ENCODE results near the gene ARL6IP4.

- TF ChIP-seq REPIN1 (tag by site-specific recombination; IDR thresholded peaks at IDR 0.05; ENCODE audit: low read depth) (no peak), FEZF1 (tag by site-specific recombination; IDR thresholded peaks at IDR 0.05) (no peak), ZNF341 (tag by site-specific recombination; IDR thresholded peaks at IDR 0.05; ENCODE audit: low read depth) (no peak), ZNF274 (IDR thresholded peaks at IDR 0.05; ENCODE audit: low read length) (no peak), ZNF274 (tag by site-specific recombination; IDR thresholded peaks at IDR 0.05; ENCODE audit: borderline replicate concordance) (no peak), GLI4 (tag by site-specific recombination; IDR thresholded peaks at IDR 0.05) (no peak), KLF10 (tag by site-specific recombination; IDR thresholded peaks at IDR 0.05) (no peak), ZBTB17 (tag by site-specific recombination; IDR thresholded peaks at IDR 0.05) (no peak), REST (tag by site-specific recombination; IDR thresholded peaks at IDR 0.05) (no peak), ZNF157 (tag by site-specific recombination; IDR thresholded peaks at IDR 0.05) (no peak), OVOL3 (tag by site-specific recombination; IDR thresholded peaks at IDR 0.05) (no peak), YY1 (tag by site-specific recombination; IDR thresholded peaks at IDR 0.05) (no peak)
- TF ChIP-seq, protein P1, sequence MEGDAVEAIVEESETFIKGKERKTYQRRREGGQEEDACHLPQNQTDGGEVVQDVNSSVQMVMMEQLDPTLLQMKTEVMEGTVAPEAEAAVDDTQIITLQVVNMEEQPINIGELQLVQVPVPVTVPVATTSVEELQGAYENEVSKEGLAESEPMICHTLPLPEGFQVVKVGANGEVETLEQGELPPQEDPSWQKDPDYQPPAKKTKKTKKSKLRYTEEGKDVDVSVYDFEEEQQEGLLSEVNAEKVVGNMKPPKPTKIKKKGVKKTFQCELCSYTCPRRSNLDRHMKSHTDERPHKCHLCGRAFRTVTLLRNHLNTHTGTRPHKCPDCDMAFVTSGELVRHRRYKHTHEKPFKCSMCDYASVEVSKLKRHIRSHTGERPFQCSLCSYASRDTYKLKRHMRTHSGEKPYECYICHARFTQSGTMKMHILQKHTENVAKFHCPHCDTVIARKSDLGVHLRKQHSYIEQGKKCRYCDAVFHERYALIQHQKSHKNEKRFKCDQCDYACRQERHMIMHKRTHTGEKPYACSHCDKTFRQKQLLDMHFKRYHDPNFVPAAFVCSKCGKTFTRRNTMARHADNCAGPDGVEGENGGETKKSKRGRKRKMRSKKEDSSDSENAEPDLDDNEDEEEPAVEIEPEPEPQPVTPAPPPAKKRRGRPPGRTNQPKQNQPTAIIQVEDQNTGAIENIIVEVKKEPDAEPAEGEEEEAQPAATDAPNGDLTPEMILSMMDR (tag by site-specific recombination; IDR thresholded peaks at IDR 0.05): no peak
- TF ChIP-seq, protein P2, sequence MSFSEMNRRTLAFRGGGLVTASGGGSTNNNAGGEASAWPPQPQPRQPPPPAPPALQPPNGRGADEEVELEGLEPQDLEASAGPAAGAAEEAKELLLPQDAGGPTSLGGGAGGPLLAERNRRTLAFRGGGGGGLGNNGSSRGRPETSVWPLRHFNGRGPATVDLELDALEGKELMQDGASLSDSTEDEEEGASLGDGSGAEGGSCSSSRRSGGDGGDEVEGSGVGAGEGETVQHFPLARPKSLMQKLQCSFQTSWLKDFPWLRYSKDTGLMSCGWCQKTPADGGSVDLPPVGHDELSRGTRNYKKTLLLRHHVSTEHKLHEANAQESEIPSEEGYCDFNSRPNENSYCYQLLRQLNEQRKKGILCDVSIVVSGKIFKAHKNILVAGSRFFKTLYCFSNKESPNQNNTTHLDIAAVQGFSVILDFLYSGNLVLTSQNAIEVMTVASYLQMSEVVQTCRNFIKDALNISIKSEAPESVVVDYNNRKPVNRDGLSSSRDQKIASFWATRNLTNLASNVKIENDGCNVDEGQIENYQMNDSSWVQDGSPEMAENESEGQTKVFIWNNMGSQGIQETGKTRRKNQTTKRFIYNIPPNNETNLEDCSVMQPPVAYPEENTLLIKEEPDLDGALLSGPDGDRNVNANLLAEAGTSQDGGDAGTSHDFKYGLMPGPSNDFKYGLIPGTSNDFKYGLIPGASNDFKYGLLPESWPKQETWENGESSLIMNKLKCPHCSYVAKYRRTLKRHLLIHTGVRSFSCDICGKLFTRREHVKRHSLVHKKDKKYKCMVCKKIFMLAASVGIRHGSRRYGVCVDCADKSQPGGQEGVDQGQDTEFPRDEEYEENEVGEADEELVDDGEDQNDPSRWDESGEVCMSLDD (tag by site-specific recombination; IDR thresholded peaks at IDR 0.05): no peak
These were observed 15.1 kb upstream of the ARL6IP4 start for GRCh38 chr12:122965321-122965751.
